ENCODE data around the gene NSUN3. TPM values are rescaled to one million over a fixed set of nuclear protein-coding genes. Genes with fewer than 3 reads are reported as not detected.

The NSUN3 gene
- polyA plus RNA-seq, 5 donors = 10.2 to 20.1 (median 18.6) TPM

Other genes starting within 250 kb of the NSUN3 start
- 10 to 100 TPM; 19.6 to 31.0 (median 27.7) TPM for gene PROS1, start 89.2 kb upstream of the NSUN3 start, polyA plus RNA-seq (ENCODE audit: insufficient read depth in 1 of 5, insufficient read length in 5 of 5, low replicate concordance in 1 of 5)
- 10 to 100 TPM; 13.1 to 18.3 (median 16.7) TPM for gene ARL13B, start 82.9 kb upstream of the NSUN3 start, polyA plus RNA-seq (ENCODE audit: insufficient read depth in 1 of 5, insufficient read length in 5 of 5, low replicate concordance in 1 of 5)
- 10 to 100 TPM in 1 of 5 donors, 1 to 10 TPM in 4; 3.8 to 10.1 (median 6.4) TPM for gene STX19, start 34.5 kb upstream of the NSUN3 start, polyA plus RNA-seq (ENCODE audit: insufficient read depth in 1 of 5, insufficient read length in 5 of 5, low replicate concordance in 1 of 5)
- gene DHFR2, start 145 bp upstream of the NSUN3 start, polyA plus RNA-seq (ENCODE audit: insufficient read depth in 1 of 5, insufficient read length in 5 of 5, low replicate concordance in 1 of 5) = 10 to 100 TPM in 4 of 5 donors, 1 to 10 TPM in 1; 7.9 to 11.7 (median 11.1) TPM